ENCODE measurements around the gene MYOM1.
A peak's percentile ranks its signal among the peaks of the same experiment; 100 is the strongest.

The MYOM1 gene

GRCh38 chr18:3184275-3184963 lies 35.3 kb downstream of the MYOM1 start:
- DNase-seq (no peak), ATAC-seq (no peak)

- no peak for ATAC-seq
Observed at GRCh38 chr18:3183103-3183717, 36.6 kb downstream of the MYOM1 start.

GRCh38 chr18:3180325-3180724 lies 39.4 kb downstream of the MYOM1 start:
- ATAC-seq = no peak

More at GRCh38 chr18:3183103-3183717, 36.6 kb downstream of the MYOM1 start:
- DNase-seq = no peak

GRCh38 chr18:3179430-3180089 lies 40.2 kb downstream of the MYOM1 start:
- ATAC-seq (no peak), DNase-seq (no peak)

More at GRCh38 chr18:3180325-3180724, 39.4 kb downstream of the MYOM1 start:
- no peak for DNase-seq

- DNase-seq (peak; percentile 40), ATAC-seq (peak; percentile 53)
Observed at GRCh38 chr18:3177902-3178687, 41.7 kb downstream of the MYOM1 start.

GRCh38 chr18:3175195-3175758 lies 44.5 kb downstream of the MYOM1 start:
- ATAC-seq (no peak), DNase-seq (no peak)

- ATAC-seq (no peak), DNase-seq (no peak)
Observed at GRCh38 chr18:3172097-3172496, 47.7 kb downstream of the MYOM1 start.

- no peak for ATAC-seq
- DNase-seq = no peak
Observed at GRCh38 chr18:3171631-3172030, 48.1 kb downstream of the MYOM1 start.

- ATAC-seq (no peak), DNase-seq (no peak)
Observed at GRCh38 chr18:3170441-3171161, 49.2 kb downstream of the MYOM1 start.

- ATAC-seq = no peak
Observed at GRCh38 chr18:3164381-3164780, 55.4 kb downstream of the MYOM1 start.

GRCh38 chr18:3163968-3164367 lies 55.8 kb downstream of the MYOM1 start:
- no peak for ATAC-seq
- no peak for DNase-seq

More at GRCh38 chr18:3164381-3164780, 55.4 kb downstream of the MYOM1 start:
- no peak for DNase-seq

- no peak for ATAC-seq
- no peak for DNase-seq
Observed at GRCh38 chr18:3162181-3162580, 57.6 kb downstream of the MYOM1 start.

- no peak for DNase-seq
- no peak for ATAC-seq
Observed at GRCh38 chr18:3159830-3160229, 59.9 kb downstream of the MYOM1 start.

GRCh38 chr18:3157606-3158005 lies 62.2 kb downstream of the MYOM1 start:
- no peak for ATAC-seq

GRCh38 chr18:3157086-3157485 lies 62.7 kb downstream of the MYOM1 start:
- DNase-seq (no peak), ATAC-seq (no peak)

More at GRCh38 chr18:3157606-3158005, 62.2 kb downstream of the MYOM1 start:
- DNase-seq = no peak

GRCh38 chr18:3156325-3156640 lies 63.5 kb downstream of the MYOM1 start:
- DNase-seq (no peak), ATAC-seq (no peak)

GRCh38 chr18:3154214-3154613 lies 65.6 kb downstream of the MYOM1 start:
- no peak for ATAC-seq
- no peak for DNase-seq

GRCh38 chr18:3153107-3153704 lies 66.6 kb downstream of the MYOM1 start:
- no peak for ATAC-seq
- no peak for DNase-seq

- DNase-seq (no peak), ATAC-seq (no peak)
Observed at GRCh38 chr18:3152294-3152693, 67.5 kb downstream of the MYOM1 start.

GRCh38 chr18:3151399-3152264 lies 68.1 kb downstream of the MYOM1 start:
- DNase-seq = no peak
- ATAC-seq = no peak
